Adrenal gland (tissue), 12 donors: ENCODE results near the gene PIGQ. TPM values are rescaled to one million over a fixed set of nuclear protein-coding genes. Genes with fewer than 3 reads are reported as not detected.

Experiments
- DNase-seq, 7 donors: peaks; one replicate each; pipeline ENCODE4 v3.0.0-alpha.2; 2019 to 2020
- H3K27ac ChIP-seq, 5 donors: fragments of 200-600 bp; sonication (generic) in 4 of 5; 1 replicate in 3 of 5; 2 replicates in 2 of 5; pipeline versions ENCODE4 v1.5.1 to v1.8.0; 2016 to 2020; ENCODE audit warnings: mild to moderate bottlenecking in 1 of 5
- H3K27me3 ChIP-seq: fragments of 200-600 bp; 2 replicates; pipeline ENCODE4 v1.8.0; 2021
- H3K36me3 ChIP-seq, 2 donors: fragments of 200-600 bp; replicated peaks in 1 of 2; 1 replicate in 1 of 2; 2 replicates in 1 of 2; pipeline versions ENCODE4 v1.5.1 to v1.8.0; 2018 to 2022
- H3K4me1 ChIP-seq, 2 donors: fragments of 200-600 bp; replicated peaks in 1 of 2; 1 replicate in 1 of 2; 2 replicates in 1 of 2; pipeline versions ENCODE4 v1.5.1 to v1.8.0; 2018 to 2021
- H3K4me3 ChIP-seq, 4 donors: fragments of 200-600 bp; sonication (generic) in 3 of 4; one replicate each; pipeline ENCODE4 v1.5.1; 2016 to 2018
- H3K9me3 ChIP-seq, 3 donors: fragments of 200-600 bp; sonication (generic) in 1 of 3; replicated peaks in 1 of 3; 1 replicate in 2 of 3; 2 replicates in 1 of 3; pipeline versions ENCODE4 v1.5.1 to v1.8.0; 2016 to 2021
- POLR2A ChIP-seq, 2 donors: fragments of 450-650 bp; IDR thresholded peaks; one replicate each; pipeline ENCODE4 v1.6.1; 2017; ENCODE audit warnings: antibody characterized with exemption in 2 of 2, mild to moderate bottlenecking in 2 of 2, moderate library complexity in 1 of 2
- WGBS, 4 donors: extraction: QIAGEN DNeasy Blood & Tissue Kit in 2 of 4; methylation state at CpG; one replicate each; pipeline versions ENCODE4 v1.1.5 to v1.1.7; 2013 to 2017; 5-methylcytosine and 5-hydroxymethylcytosine counted together
- intact Hi-C, 2 donors: fragments of 100-400 bp; cut with DNase I; formaldehyde crosslinking; loops; one replicate each; pipeline versions ENCODE4 v1.14.1 to v1.15.0; 2022 to 2023
- polyA plus RNA-seq, 3 donors: library from polyadenylated mRNA; stranded (reverse); fragments of 200-250 nt in 2 of 3; fragments of 350-450 nt in 1 of 3; fragmentation: Illumina TruSeq in 1 of 3; extraction: RNeasy Lipid Tissue Mini Kit (QIAGEN cat#74804) in 1 of 3; gene quantifications; one replicate each; pipeline ENCODE4 v1.2.3, GENCODE V29; 2013 to 2014
- total RNA-seq, 9 donors: library from RNA; depleted of rRNA in 4 of 9; stranded (reverse); fragments of >200 nt in 4 of 9; fragments of 120-200 nt in 1 of 9; fragmentation: NEBNext Ultra II Directional in 1 of 9; extraction: Animal tissue kit (Norgen Biotek cat#: 25700) in 1 of 9; gene quantifications; one replicate each; pipeline versions ENCODE4 v1.1.0 to v1.2.4, GENCODE V29; 2013 to 2023
- TF ChIP-seq, protein P1 (sequence below), 6 experiments: fragments of 450-650 bp in 4 of 6; fragments of 200-600 bp in 2 of 6; sonication (generic) in 1 of 6; IDR thresholded peaks; 1 replicate in 5 of 6; 2 replicates in 1 of 6; pipeline versions ENCODE4 v1.5.1 to v1.8.0; 2016 to 2021; ENCODE audit warnings: antibody characterized with exemption in 6 of 6, mild to moderate bottlenecking in 2 of 6, moderate library complexity in 1 of 6
- donor health status: healthy with polysubstance abuse.
- donor health status: Bipolar disorder and iron deficiency.
- donor health status: DM: yes; HTN: yes; CAD: no.
- donor health status: DM: no; HTN: no; CAD: no.
- donor health status: DM: no; HTN: no; CAD: no.
- donor health status: DM: yes; HTN: yes; CAD: no.

Gene PIGQ
- total and polyA plus RNA-seq, 12 donors: 12.7 to 317 (median 81.0) TPM

DNA sequence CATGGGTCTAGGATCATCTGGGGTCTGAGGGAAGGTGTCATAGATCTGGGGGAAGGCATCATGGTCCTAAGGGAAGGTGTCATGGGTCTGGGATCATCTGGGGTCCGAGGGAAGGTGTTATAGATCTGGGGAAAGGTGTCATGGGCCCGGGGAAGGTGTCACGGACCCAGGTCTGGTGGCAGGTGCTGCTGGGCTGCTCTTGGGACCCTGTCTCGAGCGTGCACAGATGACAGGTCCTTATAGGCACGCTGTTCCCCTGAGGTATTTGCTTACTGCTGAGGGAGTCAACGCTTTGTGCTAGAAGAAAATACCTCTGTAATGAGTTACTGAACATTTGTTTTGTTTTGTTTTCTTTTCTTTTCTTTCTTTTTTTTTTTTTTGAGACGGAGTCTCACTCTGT is 21.5 kb downstream of the PIGQ start:
- 80 to 88% (median 85%) methylated on average over 8 of the region's 8 CpGs for WGBS, 4 donors
- peaks cover 24 to 37% of the 10 kb centered on the region in 2 donors for H3K4me1 ChIP-seq
- TF ChIP-seq, protein P1, sequence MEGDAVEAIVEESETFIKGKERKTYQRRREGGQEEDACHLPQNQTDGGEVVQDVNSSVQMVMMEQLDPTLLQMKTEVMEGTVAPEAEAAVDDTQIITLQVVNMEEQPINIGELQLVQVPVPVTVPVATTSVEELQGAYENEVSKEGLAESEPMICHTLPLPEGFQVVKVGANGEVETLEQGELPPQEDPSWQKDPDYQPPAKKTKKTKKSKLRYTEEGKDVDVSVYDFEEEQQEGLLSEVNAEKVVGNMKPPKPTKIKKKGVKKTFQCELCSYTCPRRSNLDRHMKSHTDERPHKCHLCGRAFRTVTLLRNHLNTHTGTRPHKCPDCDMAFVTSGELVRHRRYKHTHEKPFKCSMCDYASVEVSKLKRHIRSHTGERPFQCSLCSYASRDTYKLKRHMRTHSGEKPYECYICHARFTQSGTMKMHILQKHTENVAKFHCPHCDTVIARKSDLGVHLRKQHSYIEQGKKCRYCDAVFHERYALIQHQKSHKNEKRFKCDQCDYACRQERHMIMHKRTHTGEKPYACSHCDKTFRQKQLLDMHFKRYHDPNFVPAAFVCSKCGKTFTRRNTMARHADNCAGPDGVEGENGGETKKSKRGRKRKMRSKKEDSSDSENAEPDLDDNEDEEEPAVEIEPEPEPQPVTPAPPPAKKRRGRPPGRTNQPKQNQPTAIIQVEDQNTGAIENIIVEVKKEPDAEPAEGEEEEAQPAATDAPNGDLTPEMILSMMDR (IDR thresholded peaks at IDR 0.05): no peak
- no peak for TF ChIP-seq POLR2A (IDR thresholded peaks at IDR 0.05)
- no peaks in the 10 kb centered on the region for H3K27me3 ChIP-seq
- intact Hi-C loops: no loop called here
- no peaks in the 10 kb centered on the region for H3K36me3 ChIP-seq
- H3K27ac ChIP-seq: no peak overlapping the region
- no peak for DNase-seq
- H3K4me3 ChIP-seq: no peak overlapping the region
- H3K9me3 ChIP-seq: no peaks in the 10 kb centered on the region

GRCh38 chr16:591892-592517 is 22.2 kb downstream of the PIGQ start:
- H3K36me3 ChIP-seq: no peaks in the 10 kb centered on the region
- 85 to 93% (median 88%) methylated on average over 2 to 15 of the region's 15 CpGs for WGBS, 4 donors
- peak in 1 of 7 donors; percentile 25 for DNase-seq
- no peak overlapping the region for H3K4me3 ChIP-seq
- no peaks in the 10 kb centered on the region for H3K27me3 ChIP-seq
- H3K9me3 ChIP-seq: no peaks in the 10 kb centered on the region
- H3K4me1 ChIP-seq: peaks cover 24 to 36% of the 10 kb centered on the region in 2 donors
- intact Hi-C loops: no loop called here
- TF ChIP-seq, protein P1 (IDR thresholded peaks at IDR 0.05): no peak
- TF ChIP-seq POLR2A (IDR thresholded peaks at IDR 0.05): no peak
- H3K27ac ChIP-seq: peak overlapping the region in 1 of 5 donors; percentile 43

- Histone ChIP-seq H3K27ac (peak overlapping the region in 2 of 5 donors; percentile 30 to 43), H3K4me1 (peaks cover 24 to 29% of the 10 kb centered on the region in 2 donors), H3K27me3 (no peaks in the 10 kb centered on the region), H3K4me3 (no peak overlapping the region), H3K9me3 (no peaks in the 10 kb centered on the region), H3K36me3 (no peaks in the 10 kb centered on the region)
- DNase-seq: peak in 6 of 7 donors; percentile 67 to 79 (median 74)
- intact Hi-C loops: no loop called here
- no peak for TF ChIP-seq POLR2A (IDR thresholded peaks at IDR 0.05)
- TF ChIP-seq, protein P1 (IDR thresholded peaks at IDR 0.05): no peak
- 58 to 76% (median 66%) methylated on average over 16 to 24 of the region's 24 CpGs for WGBS, 4 donors
These were observed 22.9 kb downstream of the PIGQ start for GRCh38 chr16:592518-593306.

DNA sequence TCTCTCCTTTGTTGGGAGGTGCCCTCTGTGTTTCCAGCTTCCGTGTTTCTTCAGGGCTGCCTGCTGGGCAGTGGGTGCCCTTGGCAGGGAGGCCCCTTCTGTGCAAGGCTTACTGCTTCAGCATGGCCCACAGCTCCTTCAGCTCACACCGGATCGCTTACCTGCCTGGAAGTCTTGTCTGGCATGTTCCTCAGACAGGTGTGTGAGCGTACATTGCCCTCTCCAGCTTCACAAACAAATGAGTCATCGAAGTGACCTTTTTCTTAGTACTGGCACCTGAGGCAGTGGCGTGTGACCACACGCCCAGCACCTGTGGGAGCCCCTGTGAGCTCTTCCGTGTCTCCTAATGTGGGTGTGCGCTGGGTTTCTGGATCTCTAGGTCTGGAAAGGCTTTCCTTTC is 23.6 kb downstream of the PIGQ start:
- Histone ChIP-seq H3K27me3 (no peaks in the 10 kb centered on the region), H3K36me3 (no peaks in the 10 kb centered on the region), H3K9me3 (no peaks in the 10 kb centered on the region), H3K27ac (peak overlapping the region in 1 of 5 donors; percentile 43), H3K4me1 (peaks cover 17 to 22% of the 10 kb centered on the region in 2 donors), H3K4me3 (no peak overlapping the region)
- TF ChIP-seq POLR2A (IDR thresholded peaks at IDR 0.05): no peak
- TF ChIP-seq, protein P1 (IDR thresholded peaks at IDR 0.05): no peak
- DNase-seq: no peak
- 78 to 90% (median 85%) methylated on average over 9 of the region's 9 CpGs for WGBS, 4 donors
- intact Hi-C loops: no loop called here
